ENCODE measurements around the gene RTL10. TPM values are rescaled to one million over a fixed set of nuclear protein-coding genes. Genes with fewer than 3 reads are reported as not detected.

Gene RTL10
- total RNA-seq, 6 experiments from 2014 or later, result 6.4 to 9.1 (median 6.6) TPM

DNA sequence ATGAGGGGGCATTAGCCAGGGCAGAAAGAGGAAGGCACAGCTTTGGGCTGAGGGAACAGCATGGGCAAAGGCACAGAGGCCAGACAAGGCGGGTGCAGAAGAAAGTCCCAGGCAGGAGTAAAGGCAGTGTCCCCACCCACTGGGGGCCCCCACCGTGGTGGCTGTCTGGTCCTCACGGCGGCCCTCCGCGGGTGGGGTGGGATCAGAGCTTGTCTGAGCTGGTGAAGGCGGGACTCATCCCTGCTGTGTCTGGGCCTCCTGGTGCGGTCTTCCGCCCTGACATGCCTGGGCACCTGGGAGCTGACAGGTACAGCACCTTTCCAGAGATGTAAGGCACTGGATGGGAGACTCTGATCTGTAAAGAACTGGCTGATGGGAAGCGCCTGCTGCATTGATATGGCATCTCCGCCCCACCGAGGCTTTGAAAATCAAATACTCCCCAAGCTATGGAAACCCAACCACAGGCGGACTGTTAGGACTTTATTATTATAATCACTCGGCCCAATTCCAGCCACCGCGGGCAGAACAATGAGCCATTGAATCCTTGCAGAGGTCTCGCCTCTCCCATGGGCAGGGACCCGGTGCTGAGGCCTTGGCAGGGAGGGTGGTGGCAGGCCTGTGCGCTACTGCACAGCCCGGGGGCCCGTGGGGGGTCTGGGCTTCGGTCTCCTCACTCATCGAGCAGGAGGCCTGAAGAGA, 14.2 kb upstream of the RTL10 start:
- Histone ChIP-seq H3K27ac (no peak overlapping the region), H3K9me3 (no peaks in the 10 kb centered on the region), H3K36me3 (no peaks in the 10 kb centered on the region), H3K27me3 (no peaks in the 10 kb centered on the region), H3K4me3 (no peak overlapping the region), H3K4me1 (no peaks in the 10 kb centered on the region)
- ATAC-seq (no peak), DNase-seq (peak in 2 of 3 donors; percentile 45 to 48)
- intact Hi-C loops (cut with DNase I), result no loop called here
- TF ChIP-seq POLR2A (IDR thresholded peaks at IDR 0.05), result no peak
- TF ChIP-seq, protein P1, sequence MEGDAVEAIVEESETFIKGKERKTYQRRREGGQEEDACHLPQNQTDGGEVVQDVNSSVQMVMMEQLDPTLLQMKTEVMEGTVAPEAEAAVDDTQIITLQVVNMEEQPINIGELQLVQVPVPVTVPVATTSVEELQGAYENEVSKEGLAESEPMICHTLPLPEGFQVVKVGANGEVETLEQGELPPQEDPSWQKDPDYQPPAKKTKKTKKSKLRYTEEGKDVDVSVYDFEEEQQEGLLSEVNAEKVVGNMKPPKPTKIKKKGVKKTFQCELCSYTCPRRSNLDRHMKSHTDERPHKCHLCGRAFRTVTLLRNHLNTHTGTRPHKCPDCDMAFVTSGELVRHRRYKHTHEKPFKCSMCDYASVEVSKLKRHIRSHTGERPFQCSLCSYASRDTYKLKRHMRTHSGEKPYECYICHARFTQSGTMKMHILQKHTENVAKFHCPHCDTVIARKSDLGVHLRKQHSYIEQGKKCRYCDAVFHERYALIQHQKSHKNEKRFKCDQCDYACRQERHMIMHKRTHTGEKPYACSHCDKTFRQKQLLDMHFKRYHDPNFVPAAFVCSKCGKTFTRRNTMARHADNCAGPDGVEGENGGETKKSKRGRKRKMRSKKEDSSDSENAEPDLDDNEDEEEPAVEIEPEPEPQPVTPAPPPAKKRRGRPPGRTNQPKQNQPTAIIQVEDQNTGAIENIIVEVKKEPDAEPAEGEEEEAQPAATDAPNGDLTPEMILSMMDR (IDR thresholded peaks at IDR 0.05), result no peak
- 80% methylated on average over 2 of the region's 23 CpGs for WGBS (ENCODE audit: insufficient coverage, low coverage, low lambda C conversion rate, missing lambda C conversion rate)

DNA sequence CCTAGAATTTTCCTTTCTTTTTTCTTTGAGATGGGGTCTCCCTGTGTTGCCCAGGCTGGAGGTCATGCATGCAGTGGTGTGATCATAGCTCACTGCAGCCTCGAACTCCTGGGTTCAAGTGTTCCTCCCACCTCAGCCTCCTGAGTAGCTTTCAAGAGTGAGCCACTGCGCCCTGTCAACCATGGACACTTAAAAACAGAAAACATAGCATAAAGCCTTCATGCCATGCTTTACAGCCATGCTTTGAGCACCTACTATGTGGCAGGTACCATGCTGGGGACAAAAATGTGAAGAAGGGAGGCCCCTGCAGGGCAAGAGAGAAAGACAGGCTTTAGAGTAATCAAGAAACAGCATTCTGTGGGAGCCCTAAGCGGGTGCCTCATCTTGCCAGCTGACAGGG, 13.7 kb upstream of the RTL10 start:
- Histone ChIP-seq H3K36me3 (no peaks in the 10 kb centered on the region), H3K9me3 (no peaks in the 10 kb centered on the region), H3K4me3 (no peak overlapping the region), H3K27ac (no peak overlapping the region), H3K4me1 (no peaks in the 10 kb centered on the region), H3K27me3 (no peaks in the 10 kb centered on the region)
- no peak for ATAC-seq
- WGBS (ENCODE audit: insufficient coverage, low coverage, low lambda C conversion rate, missing lambda C conversion rate), result 88% methylated on average over 3 of the region's 3 CpGs
- TF ChIP-seq POLR2A (IDR thresholded peaks at IDR 0.05), result no peak
- TF ChIP-seq, protein P1 (IDR thresholded peaks at IDR 0.05), result no peak
- no peak for DNase-seq
- intact Hi-C loops (cut with DNase I), result no loop called here

GRCh38 chr22:19867617-19868016, 12.9 kb upstream of the RTL10 start:
- DNase-seq (peak in 1 of 3 donors; percentile 13), ATAC-seq (no peak)
- intact Hi-C loops (cut with DNase I), result no loop called here
- H3K27ac ChIP-seq, result no peak overlapping the region
- H3K36me3 ChIP-seq, result no peaks in the 10 kb centered on the region
- H3K4me1 ChIP-seq, result no peaks in the 10 kb centered on the region
- TF ChIP-seq, protein P1 (IDR thresholded peaks at IDR 0.05), result no peak
- no peak for TF ChIP-seq POLR2A (IDR thresholded peaks at IDR 0.05)
- no peak overlapping the region for H3K4me3 ChIP-seq
- H3K9me3 ChIP-seq, result no peaks in the 10 kb centered on the region
- no peaks in the 10 kb centered on the region for H3K27me3 ChIP-seq
- 94% methylated on average over 2 of the region's 7 CpGs for WGBS (ENCODE audit: insufficient coverage, low coverage, low lambda C conversion rate, missing lambda C conversion rate)

- no peaks in the 10 kb centered on the region for H3K4me1 ChIP-seq
- intact Hi-C loops (cut with DNase I), result no loop called here
- no peak for TF ChIP-seq POLR2A (IDR thresholded peaks at IDR 0.05)
- TF ChIP-seq, protein P1 (IDR thresholded peaks at IDR 0.05), result no peak
These were observed 12.0 kb upstream of the RTL10 start for GRCh38 chr22:19866665-19867009.

More at GRCh38 chr22:19866665-19867009, 12.0 kb upstream of the RTL10 start:
- DNase-seq, result no peak
- Histone ChIP-seq H3K9me3 (no peaks in the 10 kb centered on the region), H3K36me3 (no peaks in the 10 kb centered on the region), H3K4me3 (no peak overlapping the region), H3K27ac (no peak overlapping the region), H3K27me3 (no peaks in the 10 kb centered on the region)
- WGBS (ENCODE audit: insufficient coverage, low coverage, low lambda C conversion rate, missing lambda C conversion rate), result 89% methylated on average over 3 of the region's 3 CpGs
- no peak for ATAC-seq
